Esophagus squamous epithelium (tissue), 5 donors: Measurements from ENCODE around the gene DERA. TPM values are rescaled to one million over a fixed set of nuclear protein-coding genes. Genes with fewer than 3 reads are reported as not detected.

Source experiments
- DNase-seq: peaks from one replicate; lab custom pipeline; 2025; lab: John Stamatoyannopoulos, UW
- H3K27ac ChIP-seq, 4 donors: fragments of 200-600 bp; sonication (generic); one replicate each; pipeline ENCODE4 v1.5.1; 2016 to 2019; ENCODE audit warnings: mild to moderate bottlenecking in 1 of 4
- H3K27me3 ChIP-seq, 4 donors: fragments of 200-600 bp; sonication (generic); 1 replicate in 3 of 4; 2 replicates in 1 of 4; pipeline versions ENCODE4 v1.5.1 to v1.6.0; 2017 to 2021; ENCODE audit warnings: antibody characterized with exemption in 1 of 4
- H3K36me3 ChIP-seq, 3 donors: fragments of 200-600 bp; sonication (generic); one replicate each; pipeline ENCODE4 v1.5.1; 2016 to 2019
- H3K4me1 ChIP-seq, 3 donors: fragments of 200-600 bp; sonication (generic); one replicate each; pipeline ENCODE4 v1.5.1; 2017 to 2019
- H3K4me3 ChIP-seq, 4 donors: fragments of 200-600 bp; sonication (generic); 1 replicate in 3 of 4; 2 replicates in 1 of 4; pipeline ENCODE4 v1.5.1; 2016 to 2019; ENCODE audit warnings: mild to moderate bottlenecking in 2 of 4, moderate library complexity in 1 of 4
- H3K9me3 ChIP-seq, 3 donors: fragments of 200-600 bp; sonication (generic); one replicate each; pipeline ENCODE4 v1.5.1; 2016 to 2019
- CTCF ChIP-seq, 6 experiments: fragments of 450-650 bp in 4 of 6; fragments of 200-600 bp in 2 of 6; sonication (generic) in 2 of 6; IDR thresholded peaks; one replicate each; pipeline ENCODE4 v1.5.1; 2016 to 2019; ENCODE audit warnings: antibody characterized with exemption in 6 of 6, mild to moderate bottlenecking in 4 of 6, moderate library complexity in 4 of 6
- POLR2A ChIP-seq, 4 donors: fragments of 450-650 bp; IDR thresholded peaks; one replicate each; pipeline ENCODE4 v1.6.1; 2017; ENCODE audit warnings: antibody characterized with exemption in 4 of 4, mild to moderate bottlenecking in 4 of 4, moderate library complexity in 3 of 4
- WGBS, 2 donors: methylation state at CpG; one replicate each; pipeline ENCODE4 v1.1.5; 2018; 5-methylcytosine and 5-hydroxymethylcytosine counted together
- intact Hi-C: fragments of 100-400 bp; cut with DNase I; formaldehyde crosslinking; loops from one replicate; pipeline ENCODE4 v1.15.0; 2022
- total RNA-seq, 4 donors: library from RNA; depleted of rRNA; stranded (reverse); fragments of >200 nt; gene quantifications; one replicate each; pipeline ENCODE4 v1.1.0, GENCODE V29; 2016
- donor health status: DM: yes; HTN: yes; CAD: no.

Gene DERA
- total RNA-seq, 4 donors from 2014 or later, result 25.8 to 68.2 (median 41.7) TPM

GRCh38 chr12:16076557-16076956 lies 165.4 kb downstream of the DERA start:
- no peaks in the 10 kb centered on the region for H3K27me3 ChIP-seq
- 36 to 50% methylated on average over 2 of the region's 2 CpGs for WGBS, 2 donors
- H3K36me3 ChIP-seq, result no peaks in the 10 kb centered on the region
- no peaks in the 10 kb centered on the region for H3K9me3 ChIP-seq
- intact Hi-C loops, result no loop called here
- no peaks in the 10 kb centered on the region for H3K4me1 ChIP-seq
- H3K4me3 ChIP-seq, result no peak overlapping the region
- DNase-seq, result no peak
- no peak overlapping the region for H3K27ac ChIP-seq
- TF ChIP-seq POLR2A (IDR thresholded peaks at IDR 0.05) (no peak), CTCF (IDR thresholded peaks at IDR 0.05) (peak in 1 of 6 experiments; percentile 18)

- no peak for TF ChIP-seq CTCF (IDR thresholded peaks at IDR 0.05)
- TF ChIP-seq POLR2A (IDR thresholded peaks at IDR 0.05), result no peak
- intact Hi-C loops, result no loop called here
- H3K4me3 ChIP-seq, result no peak overlapping the region
- no peak for DNase-seq
- WGBS, 2 donors, result 73 to 86% methylated on average over 1 of the region's 1 CpG
- no peaks in the 10 kb centered on the region for H3K9me3 ChIP-seq
- H3K27me3 ChIP-seq, result no peaks in the 10 kb centered on the region
- no peaks in the 10 kb centered on the region for H3K4me1 ChIP-seq
- H3K27ac ChIP-seq, result no peak overlapping the region
- no peaks in the 10 kb centered on the region for H3K36me3 ChIP-seq
These were observed 165.9 kb downstream of the DERA start for GRCh38 chr12:16076970-16077522.

GRCh38 chr12:16086462-16086861 lies 175.3 kb downstream of the DERA start:
- WGBS, 2 donors, result 55 to 56% methylated on average over 8 of the region's 8 CpGs
- Histone ChIP-seq H3K9me3 (no peaks in the 10 kb centered on the region), H3K36me3 (no peaks in the 10 kb centered on the region), H3K4me3 (no peak overlapping the region), H3K27ac (no peak overlapping the region), H3K27me3 (no peaks in the 10 kb centered on the region), H3K4me1 (no peaks in the 10 kb centered on the region)
- no peak for DNase-seq
- TF ChIP-seq POLR2A (IDR thresholded peaks at IDR 0.05) (no peak), CTCF (IDR thresholded peaks at IDR 0.05) (no peak)
- intact Hi-C loops, result no loop called here

- DNase-seq, result no peak
- Histone ChIP-seq H3K36me3 (no peaks in the 10 kb centered on the region), H3K27ac (no peak overlapping the region), H3K9me3 (no peaks in the 10 kb centered on the region), H3K4me3 (no peak overlapping the region), H3K4me1 (no peaks in the 10 kb centered on the region), H3K27me3 (no peaks in the 10 kb centered on the region)
- TF ChIP-seq CTCF (IDR thresholded peaks at IDR 0.05), result no peak
- WGBS, 2 donors, result 70 to 77% methylated on average over 2 of the region's 2 CpGs
- intact Hi-C loops, result no loop called here
These were observed 175.8 kb downstream of the DERA start for GRCh38 chr12:16086942-16087341.

Other genes with a start within 250 kb of the DERA start
- 10 to 100 TPM; 14.2 to 56.6 (median 17.7) TPM for gene EPS8, start 121.9 kb upstream of the DERA start, total RNA-seq
- 10 to 100 TPM; 39.2 to 81.3 (median 70.0) TPM for gene STRAP, start 28.9 kb upstream of the DERA start, total RNA-seq